ENCODE results near the gene CXCR4. TPM values are rescaled to one million over a fixed set of nuclear protein-coding genes. Genes with fewer than 3 reads are reported as not detected.

Gene CXCR4
- polyA plus RNA-seq, 1 of the 3 experiments (the other 2 are of a cell fraction), result 0.48 TPM

GRCh38 chr2:136128366-136128765 is 10.4 kb upstream of the CXCR4 start:
- DNase-seq, result no peak
- ChIA-PET CTCF (interaction anchor here (0.9 to 1.1 kb wide), 3 partner anchors 8 to 15 kb away, joined by 3 read pairs; no protein-coding TSS in a partner anchor), POLR2A (no interaction called here)
- no peaks in the 10 kb centered on the region for H3F3A ChIP-seq (replicated peaks; ENCODE audit: insufficient read depth)
- no peak overlapping the region for H2AFZ ChIP-seq (ENCODE audit: low read depth)
- H3K27ac ChIP-seq (ENCODE audit: low read depth in 2 of 2, low read length in 1 of 2), result no peak overlapping the region
- H3K9ac ChIP-seq, result no peak overlapping the region
- H3K4me1 ChIP-seq (ENCODE audit: control insufficient read depth in 1 of 2, insufficient read depth in 2 of 2, low read depth in 1 of 2, low read length in 1 of 2), result peaks cover 0 to 2% of the 10 kb centered on the region in 2 experiments; a peak in 1 of 4 replicates
- TF ChIP-seq SMC3 (IDR thresholded peaks at IDR 0.05; ENCODE audit: low read depth, low read length), result no peak
- no peak for TF ChIP-seq NFIC (IDR thresholded peaks at IDR 0.05; ENCODE audit: borderline replicate concordance)
- no peak for TF ChIP-seq FOSL2 (IDR thresholded peaks at IDR 0.05; ENCODE audit: borderline replicate concordance, low read depth)
- TF ChIP-seq GATA2 (CRISPR knock-in tag; IDR thresholded peaks at IDR 0.05), result no peak
- no peak for TF ChIP-seq RFX5 (IDR thresholded peaks at IDR 0.05; ENCODE audit: low read length)
- TF ChIP-seq MAX (IDR thresholded peaks at IDR 0.05; ENCODE audit: low read depth), result no peak
- TF ChIP-seq CHD2 (IDR thresholded peaks at IDR 0.05; ENCODE audit: low read length, partially characterized antibody), result no peak
- TF ChIP-seq CTCF (IDR thresholded peaks at IDR 0.05), result no peak
- TF ChIP-seq POLR2AphosphoS5 (IDR thresholded peaks at IDR 0.05; ENCODE audit: low read depth, low read length), result no peak
- TF ChIP-seq IRF3 (IDR thresholded peaks at IDR 0.05; ENCODE audit: low read depth, low read length), result no peak
- TF ChIP-seq EZH2phosphoT487 (IDR thresholded peaks at IDR 0.05; ENCODE audit: borderline replicate concordance, low read depth), result no peak
- no peak for TF ChIP-seq MXI1 (IDR thresholded peaks at IDR 0.05; ENCODE audit: low read depth, low read length)
- TF ChIP-seq EP300 (IDR thresholded peaks at IDR 0.05; ENCODE audit: borderline replicate concordance in 1 of 2, low read depth in 1 of 2, low read length in 1 of 2), result no peak
- H4K20me1 ChIP-seq (ENCODE audit: insufficient read depth), result no peaks in the 10 kb centered on the region
- no peaks in the 10 kb centered on the region for H3K36me3 ChIP-seq (replicated peaks in 1 of 2; ENCODE audit: control insufficient read depth in 1 of 2, insufficient read depth in 2 of 2, low read length in 1 of 2)
- H3K27me3 ChIP-seq (ENCODE audit: insufficient read depth), result peaks cover 7% of the 10 kb centered on the region; the same call in 1 of the 2 replicates
- no peaks in the 10 kb centered on the region for H3K79me2 ChIP-seq (ENCODE audit: insufficient read depth)
- H3K4me3 ChIP-seq (ENCODE audit: low read depth in 2 of 2, low read length in 1 of 2), result no peak overlapping the region
- no peaks in the 10 kb centered on the region for H3K9me3 ChIP-seq
- no peaks in the 10 kb centered on the region for H3K9me2 ChIP-seq
- H3K4me2 ChIP-seq, result no peak overlapping the region
- 39% methylated on average over 2 of the region's 2 CpGs for WGBS (ENCODE audit: low lambda C conversion rate)

GRCh38 chr2:136127356-136127755 is 9.4 kb upstream of the CXCR4 start:
- DNase-seq, result peak; percentile 32
- no peaks in the 10 kb centered on the region for H3K9me3 ChIP-seq
- no peaks in the 10 kb centered on the region for H3K9me2 ChIP-seq
- no peak overlapping the region for H3K4me3 ChIP-seq (ENCODE audit: low read depth in 2 of 2, low read length in 1 of 2)
- 33% methylated on average over 4 of the region's 6 CpGs for WGBS (ENCODE audit: low lambda C conversion rate)
- no peak overlapping the region for H3K27ac ChIP-seq (ENCODE audit: low read depth in 2 of 2, low read length in 1 of 2)
- H3K36me3 ChIP-seq (replicated peaks in 1 of 2; ENCODE audit: control insufficient read depth in 1 of 2, insufficient read depth in 2 of 2, low read length in 1 of 2), result no peaks in the 10 kb centered on the region
- H3K27me3 ChIP-seq (ENCODE audit: insufficient read depth), result peaks cover 7% of the 10 kb centered on the region; the same call in 1 of the 2 replicates
- H3K4me2 ChIP-seq, result no peak overlapping the region
- no peak overlapping the region for H2AFZ ChIP-seq (ENCODE audit: low read depth)
- H3K79me2 ChIP-seq (ENCODE audit: insufficient read depth), result no peaks in the 10 kb centered on the region
- no peak overlapping the region for H3K9ac ChIP-seq
- no peaks in the 10 kb centered on the region for H4K20me1 ChIP-seq (ENCODE audit: insufficient read depth)
- TF ChIP-seq USF1 (IDR thresholded peaks at IDR 0.05; ENCODE audit: borderline replicate concordance, low read depth) (no peak), MXI1 (IDR thresholded peaks at IDR 0.05; ENCODE audit: low read depth, low read length) (no peak), ZBTB33 (IDR thresholded peaks at IDR 0.05; ENCODE audit: borderline replicate concordance, low read depth) (no peak), JUND (IDR thresholded peaks at IDR 0.05) (no peak), EZH2phosphoT487 (IDR thresholded peaks at IDR 0.05; ENCODE audit: borderline replicate concordance, low read depth) (no peak), IRF3 (IDR thresholded peaks at IDR 0.05; ENCODE audit: low read depth, low read length) (no peak), NFIC (IDR thresholded peaks at IDR 0.05; ENCODE audit: borderline replicate concordance) (no peak), FOXM1 (IDR thresholded peaks at IDR 0.05; ENCODE audit: low read depth) (no peak), TAF1 (IDR thresholded peaks at IDR 0.05; ENCODE audit: borderline replicate concordance, low read depth, low read length) (no peak), PBX3 (IDR thresholded peaks at IDR 0.05) (no peak)
- peaks cover 0 to 2% of the 10 kb centered on the region in 2 experiments; a peak in 1 of 4 replicates for H3K4me1 ChIP-seq (ENCODE audit: control insufficient read depth in 1 of 2, insufficient read depth in 2 of 2, low read depth in 1 of 2, low read length in 1 of 2)
- ChIA-PET POLR2A (no interaction called here), CTCF (interaction anchor here (0.9 kb wide), 1 partner anchor 9 kb away, joined by 3 read pairs; no protein-coding TSS in a partner anchor)
- no peaks in the 10 kb centered on the region for H3F3A ChIP-seq (replicated peaks; ENCODE audit: insufficient read depth)

Measured in SK-N-SH (cell line).